ENCODE measurements around the gene NXPH1. TPM values are rescaled to one million over a fixed set of nuclear protein-coding genes. Genes with fewer than 3 reads are reported as not detected.

Gene NXPH1
- total RNA-seq, 1 experiment from 2014 or later = not detected

- intact Hi-C loops (cut with micrococcal nuclease; ENCODE audit: unreplicated experiment) = no loop called here
- BruUV-seq (replicated peaks) = no TSS peak
- ChIA-PET CTCF (no interaction called here), POLR2A (ENCODE audit: low non-redundant PET) (no interaction called here)
- Histone ChIP-seq H3K9me3 (ENCODE audit: low read depth, low read length, poor library complexity, severe bottlenecking) (no peaks in the 10 kb centered on the region), H3K4me3 (ENCODE audit: low read depth, low read length, poor library complexity, severe bottlenecking) (no peak overlapping the region), H3K36me3 (ENCODE audit: insufficient read depth, low read length, poor library complexity, severe bottlenecking) (no peaks in the 10 kb centered on the region), H3K4me1 (ENCODE audit: insufficient read depth, low read length, poor library complexity, severe bottlenecking) (no peaks in the 10 kb centered on the region), H3K27ac (ENCODE audit: low read depth, low read length, poor library complexity, severe bottlenecking) (no peak overlapping the region), H3K27me3 (replicated peaks; ENCODE audit: insufficient read depth, low read depth, low read length, poor library complexity) (no peaks in the 10 kb centered on the region)
- DNase-seq (ENCODE audit: low spot score) = no peak
- TF ChIP-seq CTCF (conservative IDR thresholded peaks at IDR 0.05; ENCODE audit: low read depth, low read length) (no peak), EZH2 (IDR thresholded peaks at IDR 0.05; ENCODE audit: borderline replicate concordance, low read depth, low read length, poor library complexity, severe bottlenecking) (no peak)
Observed at GRCh38 chr7:8465338-8465737, 31.9 kb downstream of the NXPH1 start.

- DNase-seq (ENCODE audit: low spot score) = no peak
- ChIA-PET CTCF (no interaction called here), POLR2A (ENCODE audit: low non-redundant PET) (no interaction called here)
- no peak overlapping the region for H3K4me3 ChIP-seq (ENCODE audit: low read depth, low read length, poor library complexity, severe bottlenecking)
- no peaks in the 10 kb centered on the region for H3K27me3 ChIP-seq (replicated peaks; ENCODE audit: insufficient read depth, low read depth, low read length, poor library complexity)
- no peaks in the 10 kb centered on the region for H3K4me1 ChIP-seq (ENCODE audit: insufficient read depth, low read length, poor library complexity, severe bottlenecking)
- BruUV-seq (replicated peaks) = no TSS peak
- H3K36me3 ChIP-seq (ENCODE audit: insufficient read depth, low read length, poor library complexity, severe bottlenecking) = no peaks in the 10 kb centered on the region
- no peak overlapping the region for H3K27ac ChIP-seq (ENCODE audit: low read depth, low read length, poor library complexity, severe bottlenecking)
- TF ChIP-seq EZH2 (IDR thresholded peaks at IDR 0.05; ENCODE audit: borderline replicate concordance, low read depth, low read length, poor library complexity, severe bottlenecking) (no peak), CTCF (conservative IDR thresholded peaks at IDR 0.05; ENCODE audit: low read depth, low read length) (no peak)
- peaks cover 3% of the 10 kb centered on the region for H3K9me3 ChIP-seq (ENCODE audit: low read depth, low read length, poor library complexity, severe bottlenecking)
- intact Hi-C loops (cut with micrococcal nuclease; ENCODE audit: unreplicated experiment) = no loop called here
Observed at GRCh38 chr7:8480527-8480926, 47.1 kb downstream of the NXPH1 start.

GRCh38 chr7:8481096-8481495 lies 47.7 kb downstream of the NXPH1 start:
- TF ChIP-seq CTCF (conservative IDR thresholded peaks at IDR 0.05; ENCODE audit: low read depth, low read length) (no peak), EZH2 (IDR thresholded peaks at IDR 0.05; ENCODE audit: borderline replicate concordance, low read depth, low read length, poor library complexity, severe bottlenecking) (no peak)
- ChIA-PET POLR2A (ENCODE audit: low non-redundant PET) (no interaction called here), CTCF (no interaction called here)
- Histone ChIP-seq H3K27me3 (replicated peaks; ENCODE audit: insufficient read depth, low read depth, low read length, poor library complexity) (no peaks in the 10 kb centered on the region), H3K4me1 (ENCODE audit: insufficient read depth, low read length, poor library complexity, severe bottlenecking) (no peaks in the 10 kb centered on the region), H3K27ac (ENCODE audit: low read depth, low read length, poor library complexity, severe bottlenecking) (no peak overlapping the region), H3K4me3 (ENCODE audit: low read depth, low read length, poor library complexity, severe bottlenecking) (no peak overlapping the region), H3K36me3 (ENCODE audit: insufficient read depth, low read length, poor library complexity, severe bottlenecking) (no peaks in the 10 kb centered on the region), H3K9me3 (ENCODE audit: low read depth, low read length, poor library complexity, severe bottlenecking) (peaks cover 3% of the 10 kb centered on the region)
- intact Hi-C loops (cut with micrococcal nuclease; ENCODE audit: unreplicated experiment) = no loop called here
- BruUV-seq (replicated peaks) = no TSS peak
- no peak for DNase-seq (ENCODE audit: low spot score)

All from A673 (cell line).